ENCODE measurements around the gene SLC39A6. TPM values are rescaled to one million over a fixed set of nuclear protein-coding genes. Genes with fewer than 3 reads are reported as not detected.
"Not testable (repeated sequence)": the region's sequence is repeated elsewhere in the genome, so short reads cannot be mapped to it uniquely, and the experiment has no call there.

Gene SLC39A6
- total and polyA plus RNA-seq, 8 donors = 33.8 to 62.9 (median 52.2) TPM

- peaks cover 0 to 11% of the 10 kb centered on the region in 2 donors for H3K9me3 ChIP-seq
- H3K36me3 ChIP-seq = no peaks in the 10 kb centered on the region
- no peaks in the 10 kb centered on the region for H3K4me1 ChIP-seq
- ATAC-seq (no peak), DNase-seq (no peak)
- intact Hi-C loops (cut with DNase I) = no loop called here
- H3K27ac ChIP-seq = no peak overlapping the region
- no peak overlapping the region for H3K4me3 ChIP-seq
- TF ChIP-seq CTCF (IDR thresholded peaks at IDR 0.05) = no peak
- H3K27me3 ChIP-seq = no peaks in the 10 kb centered on the region
Measured at GRCh38 chr18:36085195-36085594, 43.9 kb downstream of the SLC39A6 start.

GRCh38 chr18:36083729-36084128 lies 45.4 kb downstream of the SLC39A6 start:
- Histone ChIP-seq H3K27ac (no peak overlapping the region), H3K27me3 (no peaks in the 10 kb centered on the region), H3K36me3 (no peaks in the 10 kb centered on the region), H3K4me1 (no peaks in the 10 kb centered on the region), H3K9me3 (peaks cover 0 to 13% of the 10 kb centered on the region in 2 donors), H3K4me3 (no peak overlapping the region)
- no peak for TF ChIP-seq CTCF (IDR thresholded peaks at IDR 0.05)
- intact Hi-C loops (cut with DNase I) = no loop called here
- ATAC-seq (no peak), DNase-seq (no peak)

GRCh38 chr18:36081118-36081517 lies 48.0 kb downstream of the SLC39A6 start:
- DNase-seq; H3K27ac ChIP-seq; H3K27me3 ChIP-seq; H3K4me1 ChIP-seq; H3K4me3 ChIP-seq; intact Hi-C loops (cut with DNase I); H3K36me3 ChIP-seq; ATAC-seq: not testable (repeated sequence)
- H3K9me3 ChIP-seq = peaks cover 0 to 13% of the 10 kb centered on the region in 2 donors

- peaks cover 0 to 7% of the 10 kb centered on the region in 2 donors for H3K27me3 ChIP-seq
- peaks cover 0 to 8% of the 10 kb centered on the region in 2 donors for H3K4me1 ChIP-seq
- H3K27ac ChIP-seq = no peak overlapping the region
- H3K4me3 ChIP-seq = no peak overlapping the region
- intact Hi-C loops (cut with DNase I) = no loop called here
- ATAC-seq (no peak), DNase-seq (no peak)
- no peaks in the 10 kb centered on the region for H3K36me3 ChIP-seq
- peaks cover 0 to 13% of the 10 kb centered on the region in 2 donors for H3K9me3 ChIP-seq
- TF ChIP-seq CTCF (IDR thresholded peaks at IDR 0.05) = no peak
Measured at GRCh38 chr18:36078751-36079529, 50.2 kb downstream of the SLC39A6 start.

- H3K36me3 ChIP-seq; H3K27me3 ChIP-seq; DNase-seq; H3K27ac ChIP-seq; ATAC-seq; intact Hi-C loops (cut with DNase I); H3K4me3 ChIP-seq; H3K4me1 ChIP-seq: not testable (repeated sequence)
- H3K9me3 ChIP-seq = peaks cover 0 to 13% of the 10 kb centered on the region in 2 donors
Measured at GRCh38 chr18:36077764-36078163, 51.4 kb downstream of the SLC39A6 start.

- H3K27me3 ChIP-seq = peaks cover 0 to 7% of the 10 kb centered on the region in 2 donors
- peaks cover 0 to 9% of the 10 kb centered on the region in 2 donors for H3K9me3 ChIP-seq
- H3K4me1 ChIP-seq = peaks cover 0 to 8% of the 10 kb centered on the region in 2 donors
- DNase-seq = no peak
- H3K36me3 ChIP-seq = no peaks in the 10 kb centered on the region
- no peak for TF ChIP-seq CTCF (IDR thresholded peaks at IDR 0.05)
- H3K27ac ChIP-seq = peak overlapping the region in 1 of 2 donors; percentile 35
- no peak overlapping the region for H3K4me3 ChIP-seq
- peak; percentile 69 for ATAC-seq
- intact Hi-C loops (cut with DNase I) = no loop called here
Measured at GRCh38 chr18:36075862-36076587, 53.1 kb downstream of the SLC39A6 start.
